Large intestine (tissue), 12 donors: ENCODE results near the gene HEXIM2. TPM values are rescaled to one million over a fixed set of nuclear protein-coding genes. Genes with fewer than 3 reads are reported as not detected.
A peak's percentile ranks its signal among the peaks of the same experiment; 100 is the strongest.

Experiments used
- DNase-seq, 2 donors: peaks; one replicate each; pipeline versions ENCODE4 v3.0.0 to v3.0.0-alpha.2; 2013
- H3K27ac ChIP-seq: one replicate; pipeline ENCODE4 v1.5.1; 2013; ENCODE audit warnings: low read length
- H3K27me3 ChIP-seq: 2 replicates; pipeline ENCODE4 v1.6.1; 2013; ENCODE audit warnings: low read length; ENCODE audit not compliant: control insufficient read depth, insufficient read depth
- H3K36me3 ChIP-seq: 2 replicates; pipeline ENCODE4 v1.6.1; 2013; ENCODE audit warnings: low read length; ENCODE audit not compliant: control insufficient read depth, insufficient read depth
- H3K4me1 ChIP-seq: one replicate; pipeline ENCODE4 v1.6.1; 2013; ENCODE audit warnings: low read length; ENCODE audit not compliant: control insufficient read depth, insufficient read depth
- H3K4me3 ChIP-seq: one replicate; pipeline ENCODE4 v1.5.1; 2013; ENCODE audit warnings: low read length
- H3K9me3 ChIP-seq: one replicate; pipeline ENCODE4 v1.6.1; 2013; ENCODE audit warnings: mild to moderate bottlenecking, low read depth, low read length, moderate library complexity; ENCODE audit not compliant: control insufficient read depth
- WGBS: methylation state at CpG from one replicate; pipeline ENCODE4 v1.1.5; 2013; ENCODE audit warnings: low lambda C conversion rate; ENCODE audit not compliant: insufficient coverage; 5-methylcytosine and 5-hydroxymethylcytosine counted together
- long read RNA-seq, 11 donors: transcript quantifications; one replicate each; lab custom pipeline, GENCODE V29; 2026
- polyA plus RNA-seq: library from polyadenylated mRNA; unstranded; fragments of 120-200 nt; gene quantifications from one replicate; pipeline ENCODE4 v1.2.1, GENCODE V29; 2013

HEXIM2 gene
- polyA plus RNA-seq = 11.1 TPM
- long read RNA-seq, donor 1, partial matches to known transcripts = 0 of 4 reads
- long read RNA-seq, donor 1, other reads (novel, unspliced or antisense) = 0 of 4 reads
- long read RNA-seq, donor 2, partial matches to known transcripts = 0 of 4 reads
- long read RNA-seq, donor 2, other reads (novel, unspliced or antisense) = 0 of 4 reads
- long read RNA-seq, donor 3 = 0 reads
- long read RNA-seq, donor 4 = 0 reads
- long read RNA-seq, donor 5, partial matches to known transcripts = 0 of 1 reads
- long read RNA-seq, donor 5, other reads (novel, unspliced or antisense) = 0 of 1 reads
- long read RNA-seq, donor 6, partial matches to known transcripts = 0 of 4 reads
- long read RNA-seq, donor 6, other reads (novel, unspliced or antisense) = 0 of 4 reads
- long read RNA-seq, donor 7, partial matches to known transcripts = 0 of 4 reads
- long read RNA-seq, donor 7, other reads (novel, unspliced or antisense) = 0 of 4 reads
- long read RNA-seq, donor 8, partial matches to known transcripts = 0 of 2 reads
- long read RNA-seq, donor 8, other reads (novel, unspliced or antisense) = 0 of 2 reads
- long read RNA-seq, donor 9, transcript HEXIM2-207 (3 exons, 1,246 nt) = major isoform, 6 of 10 reads
- long read RNA-seq, donor 9, partial matches to known transcripts = 0 of 10 reads
- long read RNA-seq, donor 9, other reads (novel, unspliced or antisense) = 0 of 10 reads
- long read RNA-seq, donor 10, partial matches to known transcripts = 6 of 12 reads
- long read RNA-seq, donor 10, other reads (novel, unspliced or antisense) = 0 of 12 reads
- long read RNA-seq, donor 11, partial matches to known transcripts = 0 of 3 reads
- long read RNA-seq, donor 11, other reads (novel, unspliced or antisense) = 0 of 3 reads

GRCh38 chr17:45161288-45162024, at the start of gene HEXIM2:
Gene HEXIM2 (plus strand): TSS chr17:45161875. CDS start chr17:45162794, 919 bp downstream.
- DNase-seq = peak; percentile 100
- H3K27ac ChIP-seq = peak within 1 kb of the TSS; percentile 96
- peaks cover 3% of the 10 kb centered on the region for H3K36me3 ChIP-seq
- peaks cover 26% of the 10 kb centered on the region for H3K4me1 ChIP-seq
- H3K4me3 ChIP-seq = peak within 1 kb of the TSS; percentile 92
- no CpG with 5 or more reads among the region's 53 CpGs for WGBS
- H3K27me3 ChIP-seq = no peaks in the 10 kb centered on the region
- no peaks in the 10 kb centered on the region for H3K9me3 ChIP-seq

- peaks cover 28% of the 10 kb centered on the region for H3K36me3 ChIP-seq
- no peaks in the 10 kb centered on the region for H3K9me3 ChIP-seq
- H3K27me3 ChIP-seq = no peaks in the 10 kb centered on the region
- no peak for DNase-seq
- WGBS = 100% methylated on average over 1 of the region's 23 CpGs
- H3K4me1 ChIP-seq = no peaks in the 10 kb centered on the region
- no peak overlapping the region for H3K4me3 ChIP-seq
- no peak overlapping the region for H3K27ac ChIP-seq
These were observed 48.9 kb upstream of the HEXIM2 start for GRCh38 chr17:45112559-45113423.

GRCh38 chr17:45113424-45113754, 48.3 kb upstream of the HEXIM2 start:
- Histone ChIP-seq H3K36me3 (peaks cover 27% of the 10 kb centered on the region), H3K9me3 (no peaks in the 10 kb centered on the region), H3K4me3 (no peak overlapping the region), H3K4me1 (no peaks in the 10 kb centered on the region), H3K27me3 (no peaks in the 10 kb centered on the region), H3K27ac (no peak overlapping the region)
- DNase-seq = no peak
- WGBS = no CpG with 5 or more reads among the region's 9 CpGs

- Histone ChIP-seq H3K4me3 (no peak overlapping the region), H3K4me1 (no peaks in the 10 kb centered on the region), H3K27me3 (no peaks in the 10 kb centered on the region), H3K27ac (no peak overlapping the region), H3K36me3 (peaks cover 26% of the 10 kb centered on the region), H3K9me3 (no peaks in the 10 kb centered on the region)
- no peak for DNase-seq
- WGBS = no CpG with 5 or more reads among the region's 19 CpGs
These were observed 47.4 kb upstream of the HEXIM2 start for GRCh38 chr17:45114117-45114932.

GRCh38 chr17:45115015-45115625, 46.6 kb upstream of the HEXIM2 start:
- no peak for DNase-seq
- 86% methylated on average over 5 of the region's 26 CpGs for WGBS
- H3K9me3 ChIP-seq = no peaks in the 10 kb centered on the region
- H3K27ac ChIP-seq = no peak overlapping the region
- H3K4me3 ChIP-seq = no peak overlapping the region
- H3K27me3 ChIP-seq = no peaks in the 10 kb centered on the region
- H3K4me1 ChIP-seq = no peaks in the 10 kb centered on the region
- peaks cover 26% of the 10 kb centered on the region for H3K36me3 ChIP-seq

GRCh38 chr17:45115871-45116270, 45.8 kb upstream of the HEXIM2 start:
- Histone ChIP-seq H3K4me1 (no peaks in the 10 kb centered on the region), H3K27me3 (no peaks in the 10 kb centered on the region), H3K9me3 (no peaks in the 10 kb centered on the region), H3K4me3 (no peak overlapping the region), H3K36me3 (peaks cover 26% of the 10 kb centered on the region), H3K27ac (no peak overlapping the region)
- WGBS = no CpG with 5 or more reads among the region's 11 CpGs
- no peak for DNase-seq

GRCh38 chr17:45116434-45117016, 45.1 kb upstream of the HEXIM2 start:
- WGBS = no CpG with 5 or more reads among the region's 10 CpGs
- H3K4me3 ChIP-seq = no peak overlapping the region
- H3K27ac ChIP-seq = no peak overlapping the region
- peaks cover 26% of the 10 kb centered on the region for H3K36me3 ChIP-seq
- no peaks in the 10 kb centered on the region for H3K9me3 ChIP-seq
- H3K27me3 ChIP-seq = no peaks in the 10 kb centered on the region
- no peaks in the 10 kb centered on the region for H3K4me1 ChIP-seq
- no peak for DNase-seq

GRCh38 chr17:45117334-45117733, 44.3 kb upstream of the HEXIM2 start:
- WGBS = no CpG with 5 or more reads among the region's 4 CpGs
- H3K36me3 ChIP-seq = peaks cover 21% of the 10 kb centered on the region
- no peaks in the 10 kb centered on the region for H3K9me3 ChIP-seq
- no peaks in the 10 kb centered on the region for H3K27me3 ChIP-seq
- H3K4me1 ChIP-seq = peaks cover 2% of the 10 kb centered on the region
- H3K27ac ChIP-seq = no peak overlapping the region
- H3K4me3 ChIP-seq = no peak overlapping the region
- DNase-seq = no peak
